A549 (cell line): ENCODE results near the gene LDHAL6B. TPM values are rescaled to one million over a fixed set of nuclear protein-coding genes. Genes with fewer than 3 reads are reported as not detected.

Source experiments
- ATAC-seq, 2 experiments: fragments of 200-7000 bp in 1 of 2; fragments of >200 bp in 1 of 2; cut with Nextera tagmentation in 1 of 2; cut with Tn5 transposase in 1 of 2; 3 replicates each; pipeline versions ENCODE4 v1.8.0 to v1.9.1; 2018 to 2020; ENCODE audit warnings: mild to moderate bottlenecking in 1 of 2, moderate library complexity in 1 of 2
- CTCF ChIA-PET: fragments of 300-600 bp; sonication (Branson Sonifier 250); formaldehyde crosslinking; extraction: SDS; loops from one replicate; lab custom pipeline; 2021; ENCODE audit warnings: antibody characterized with exemption, inconsistent platforms; lab: Yijun Ruan, JAX
- POLR2A ChIA-PET: fragments of 350-600 bp; formaldehyde crosslinking; extraction: SDS; loops from one replicate; lab custom pipeline; 2021; ENCODE audit warnings: antibody characterized with exemption, inconsistent platforms; lab: Yijun Ruan, JAX
- DNase-seq, 2 experiments: peaks; one replicate each; pipeline versions ENCODE4 v3.0.0 to v3.0.0-alpha.2; 2011 to 2016; ENCODE audit warnings: low read depth in 1 of 2, low spot score in 1 of 2
- FAIRE-seq: peaks from 2 replicates; lab custom pipeline; 2011; peaks lifted over from hg19 to GRCh38; lab: Jason Lieb, UNC
- H3K27ac ChIP-seq, 2 experiments: fragments of >200 bp; sonication (Bioruptor Twin); formaldehyde crosslinking; 3 replicates each; pipeline ENCODE4 v1.5.1; 2016 to 2017
- H3K4me1 ChIP-seq: fragments of >200 bp; sonication (Bioruptor Twin); formaldehyde crosslinking; 3 replicates; pipeline ENCODE4 v1.6.1; 2016
- H3K4me2 ChIP-seq: fragments of >200 bp; sonication (Bioruptor Twin); formaldehyde crosslinking; 3 replicates; pipeline ENCODE4 v1.6.1; 2016
- H3K4me3 ChIP-seq: fragments of >200 bp; sonication (Bioruptor Twin); formaldehyde crosslinking; 3 replicates; pipeline ENCODE4 v1.5.1; 2016
- H3K9me3 ChIP-seq: fragments of >200 bp; sonication (Bioruptor Twin); formaldehyde crosslinking; 3 replicates; pipeline ENCODE4 v1.6.1; 2016
- BHLHE40 ChIP-seq: IDR thresholded peaks from 2 replicates; pipeline ENCODE4 v1.6.1; 2012; ENCODE audit warnings: low read depth, low read length, inconsistent platforms
- CBX2 ChIP-seq: fragments of 200-600 bp; sonication (generic); IDR thresholded peaks from 2 replicates; pipeline ENCODE4 v1.6.1; 2016; ENCODE audit warnings: low read depth, mild to moderate bottlenecking, borderline replicate concordance
- CEBPB ChIP-seq, 2 experiments: fragments of >200 bp in 1 of 2; sonication (Bioruptor Twin) in 1 of 2; formaldehyde crosslinking in 1 of 2; IDR thresholded peaks; 2 replicates each; pipeline ENCODE4 v1.6.1; 2012 to 2016
- EHMT2 ChIP-seq: fragments of 200-600 bp; sonication (generic); IDR thresholded peaks from 2 replicates; pipeline ENCODE4 v1.6.1; 2016; ENCODE audit warnings: antibody characterized with exemption, low read depth, mild to moderate bottlenecking, moderate library complexity
- ESRRA ChIP-seq: fragments of 150-350 bp; IDR thresholded peaks from 2 replicates; pipeline ENCODE4 v1.6.1; 2014; ENCODE audit warnings: mild to moderate bottlenecking, low read length, borderline replicate concordance
- FOSB ChIP-seq: fragments of 250-450 bp; sonication (Bioruptor Pico); IDR thresholded peaks from 2 replicates; pipeline ENCODE4 v1.5.0; 2020; ENCODE audit warnings: mild to moderate bottlenecking, moderate library complexity
- FOSL2 ChIP-seq, 2 experiments: fragments of 450-650 bp in 1 of 2; fragments of >200 bp in 1 of 2; sonication (Bioruptor Twin) in 1 of 2; formaldehyde crosslinking; IDR thresholded peaks; 2 replicates each; pipeline versions ENCODE4 v1.5.0 to v1.6.1; 2016 to 2020; ENCODE audit warnings: mild to moderate bottlenecking in 1 of 2, moderate library complexity in 1 of 2
- HOXB13 ChIP-seq: fragments of 250-450 bp; sonication (Bioruptor Pico); IDR thresholded peaks from 2 replicates; pipeline ENCODE4 v1.5.0; 2020; ENCODE audit warnings: low read depth, mild to moderate bottlenecking, moderate library complexity
- HOXB5 ChIP-seq: fragments of 250-450 bp; sonication (Bioruptor Pico); IDR thresholded peaks from 2 replicates; pipeline ENCODE4 v1.5.0; 2020; ENCODE audit warnings: mild to moderate bottlenecking, moderate library complexity
- KDM1A ChIP-seq: fragments of 200-600 bp; sonication (generic); IDR thresholded peaks from 2 replicates; pipeline ENCODE4 v1.6.1; 2016; ENCODE audit warnings: low read depth, mild to moderate bottlenecking
- MYC ChIP-seq: IDR thresholded peaks from 2 replicates; pipeline ENCODE4 v1.6.1; 2012; ENCODE audit warnings: mild to moderate bottlenecking, inconsistent platforms, low read length, improper control_type of control experiment, borderline replicate concordance
- NPAS2 ChIP-seq: fragments of 250-450 bp; sonication (Bioruptor Pico); IDR thresholded peaks from 2 replicates; pipeline ENCODE4 v1.8.0; 2022; ENCODE audit warnings: mild to moderate bottlenecking, moderate library complexity, borderline replicate concordance
- PHF8 ChIP-seq: fragments of 200-600 bp; sonication (generic); IDR thresholded peaks from 2 replicates; pipeline ENCODE4 v1.6.1; 2016; ENCODE audit warnings: low read depth, mild to moderate bottlenecking, antibody characterized with exemption, moderate library complexity, borderline replicate concordance
- POLR2AphosphoS2 ChIP-seq: conservative IDR thresholded peaks from 2 replicates; pipeline ENCODE4 v1.6.1; 2012; ENCODE audit warnings: low read length, improper control_type of control experiment, inconsistent platforms
- WGBS: methylation state at CpG from one replicate; pipeline ENCODE4 v1.1.6; 2017; ENCODE audit errors: missing lambda C conversion rate; 5-methylcytosine and 5-hydroxymethylcytosine counted together
- polyA plus RNA-seq, 4 experiments: library from polyadenylated mRNA; depleted of rRNA in 3 of 4; stranded (reverse); fragments of >200 nt; fragmentation: RNase III in 1 of 4; extraction: RNeasy Plus Mini Kit Qiagen cat#74134 plus additional on column Dnase treatment in 1 of 4; gene quantifications; 2 replicates in 3 of 4; 3 replicates in 1 of 4; pipeline ENCODE4 v1.2.3, GENCODE V29; 2011 to 2017
- TF ChIP-seq, protein P1 (sequence below): fragments of 150-350 bp; IDR thresholded peaks from 2 replicates; pipeline ENCODE4 v1.6.1; 2014; ENCODE audit warnings: low read depth, mild to moderate bottlenecking, low read length
- TF ChIP-seq, protein P2 (sequence below): fragments of 250-450 bp; sonication (Bioruptor Pico); IDR thresholded peaks from 2 replicates; pipeline ENCODE4 v1.5.0; 2021; ENCODE audit warnings: mild to moderate bottlenecking, moderate library complexity, borderline replicate concordance
- TF ChIP-seq, protein P3 (sequence below): fragments of 200-600 bp; sonication (generic); IDR thresholded peaks from 2 replicates; pipeline ENCODE4 v1.6.1; 2016; ENCODE audit warnings: antibody characterized with exemption, mild to moderate bottlenecking, moderate library complexity
- TF ChIP-seq, protein P4 (sequence below): fragments of >200 bp; sonication (Bioruptor Twin); formaldehyde crosslinking; IDR thresholded peaks from 3 replicates; pipeline ENCODE4 v1.6.1; 2016
- TF ChIP-seq, protein P5 (sequence below): IDR thresholded peaks from 2 replicates; pipeline ENCODE4 v1.6.1; 2012

Gene LDHAL6B
- polyA plus RNA-seq, 2 of the 4 experiments (the other 2 are of a cell fraction), result not detected

DNA sequence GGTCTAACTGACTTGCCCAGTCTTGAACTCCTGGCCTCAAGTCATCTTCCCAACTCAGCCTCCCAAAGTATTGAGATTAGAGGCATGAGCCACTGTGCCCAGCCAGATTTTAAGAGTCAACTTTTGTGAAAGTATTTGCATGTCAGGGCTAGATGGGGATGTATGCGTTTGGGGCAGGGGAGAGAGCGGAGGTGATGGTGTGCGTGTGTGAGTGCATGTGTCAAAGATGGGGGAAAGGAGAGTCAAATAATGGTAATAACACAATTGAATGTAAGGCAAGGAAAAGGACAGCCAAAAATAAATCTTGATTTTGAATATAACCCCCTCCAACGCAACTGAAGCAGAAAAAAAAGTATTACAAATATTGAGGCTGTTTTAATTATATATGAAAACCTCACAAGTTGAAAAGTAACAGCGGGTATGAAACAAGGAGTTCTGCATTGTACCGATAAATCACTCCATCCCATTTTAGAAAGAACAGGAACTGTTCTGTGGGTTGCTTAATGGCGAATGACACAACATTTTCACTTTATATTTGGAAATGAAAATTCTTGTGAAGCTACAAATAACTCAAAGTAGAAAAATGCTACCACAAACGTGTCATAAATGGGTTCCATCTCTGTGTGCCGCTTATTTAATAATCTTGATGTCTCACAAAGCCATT is 29.9 kb upstream of the LDHAL6B start:
- Histone ChIP-seq H3K4me2 (no peak overlapping the region), H3K9me3 (peaks cover 5% of the 10 kb centered on the region), H3K4me3 (no peak overlapping the region), H3K4me1 (peaks cover 28% of the 10 kb centered on the region), H3K27ac (peak overlapping the region; percentile 63 to 74; a peak in 5 of 6 replicates)
- 90% methylated on average over 9 of the region's 9 CpGs for WGBS
- POLR2A ChIA-PET, result interaction anchor here (0.6 kb wide), 1 partner anchor 16 kb away, joined by 4 read pairs; no protein-coding TSS in a partner anchor
- DNase-seq, result no peak
- CTCF ChIA-PET, result interaction anchor here (0.7 to 2.2 kb wide), 5 partner anchors 10 to 324 kb away, joined by 3 to 13 read pairs (median 4); no protein-coding TSS in a partner anchor
- FAIRE-seq, result no peak
- TF ChIP-seq, protein P1, sequence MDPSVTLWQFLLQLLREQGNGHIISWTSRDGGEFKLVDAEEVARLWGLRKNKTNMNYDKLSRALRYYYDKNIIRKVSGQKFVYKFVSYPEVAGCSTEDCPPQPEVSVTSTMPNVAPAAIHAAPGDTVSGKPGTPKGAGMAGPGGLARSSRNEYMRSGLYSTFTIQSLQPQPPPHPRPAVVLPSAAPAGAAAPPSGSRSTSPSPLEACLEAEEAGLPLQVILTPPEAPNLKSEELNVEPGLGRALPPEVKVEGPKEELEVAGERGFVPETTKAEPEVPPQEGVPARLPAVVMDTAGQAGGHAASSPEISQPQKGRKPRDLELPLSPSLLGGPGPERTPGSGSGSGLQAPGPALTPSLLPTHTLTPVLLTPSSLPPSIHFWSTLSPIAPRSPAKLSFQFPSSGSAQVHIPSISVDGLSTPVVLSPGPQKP, result no peak
- TF ChIP-seq HOXB13 (CRISPR knock-in tag), result no peak
- no peak for ATAC-seq

DNA sequence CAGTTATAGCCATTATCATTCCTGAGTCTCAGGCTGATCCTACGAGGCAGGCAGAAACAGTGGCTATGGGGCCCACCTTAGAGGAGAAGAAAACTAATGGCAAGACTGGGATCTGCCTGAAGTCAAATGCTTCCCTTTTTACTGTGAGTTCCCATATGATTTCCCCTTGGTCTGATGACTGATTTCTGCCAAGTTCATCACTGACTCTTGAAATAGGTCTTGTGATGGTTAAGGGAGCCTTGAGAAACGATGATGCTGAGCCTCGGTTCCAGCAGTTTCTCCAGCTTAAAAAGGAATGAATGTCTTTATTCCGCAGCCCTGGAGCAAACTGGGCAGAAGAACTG is 29.4 kb upstream of the LDHAL6B start:
- no peak overlapping the region for H3K4me2 ChIP-seq
- no peak for DNase-seq
- no peak for TF ChIP-seq FOSB (CRISPR knock-in tag)
- no peak for TF ChIP-seq NPAS2 (CRISPR knock-in tag)
- no peak for TF ChIP-seq PHF8
- TF ChIP-seq BHLHE40, result no peak
- no peak for TF ChIP-seq CBX2
- TF ChIP-seq, protein P2, sequence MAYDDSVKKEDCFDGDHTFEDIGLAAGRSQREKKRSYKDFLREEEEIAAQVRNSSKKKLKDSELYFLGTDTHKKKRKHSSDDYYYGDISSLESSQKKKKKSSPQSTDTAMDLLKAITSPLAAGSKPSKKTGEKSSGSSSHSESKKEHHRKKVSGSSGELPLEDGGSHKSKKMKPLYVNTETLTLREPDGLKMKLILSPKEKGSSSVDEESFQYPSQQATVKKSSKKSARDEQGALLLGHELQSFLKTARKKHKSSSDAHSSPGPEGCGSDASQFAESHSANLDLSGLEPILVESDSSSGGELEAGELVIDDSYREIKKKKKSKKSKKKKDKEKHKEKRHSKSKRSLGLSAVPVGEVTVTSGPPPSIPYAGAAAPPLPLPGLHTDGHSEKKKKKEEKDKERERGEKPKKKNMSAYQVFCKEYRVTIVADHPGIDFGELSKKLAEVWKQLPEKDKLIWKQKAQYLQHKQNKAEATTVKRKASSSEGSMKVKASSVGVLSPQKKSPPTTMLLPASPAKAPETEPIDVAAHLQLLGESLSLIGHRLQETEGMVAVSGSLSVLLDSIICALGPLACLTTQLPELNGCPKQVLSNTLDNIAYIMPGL (CRISPR knock-in tag), result no peak
- TF ChIP-seq EHMT2, result no peak
- TF ChIP-seq CEBPB (IDR thresholded peaks at IDR 0.05), result no peak
- TF ChIP-seq, protein P3, sequence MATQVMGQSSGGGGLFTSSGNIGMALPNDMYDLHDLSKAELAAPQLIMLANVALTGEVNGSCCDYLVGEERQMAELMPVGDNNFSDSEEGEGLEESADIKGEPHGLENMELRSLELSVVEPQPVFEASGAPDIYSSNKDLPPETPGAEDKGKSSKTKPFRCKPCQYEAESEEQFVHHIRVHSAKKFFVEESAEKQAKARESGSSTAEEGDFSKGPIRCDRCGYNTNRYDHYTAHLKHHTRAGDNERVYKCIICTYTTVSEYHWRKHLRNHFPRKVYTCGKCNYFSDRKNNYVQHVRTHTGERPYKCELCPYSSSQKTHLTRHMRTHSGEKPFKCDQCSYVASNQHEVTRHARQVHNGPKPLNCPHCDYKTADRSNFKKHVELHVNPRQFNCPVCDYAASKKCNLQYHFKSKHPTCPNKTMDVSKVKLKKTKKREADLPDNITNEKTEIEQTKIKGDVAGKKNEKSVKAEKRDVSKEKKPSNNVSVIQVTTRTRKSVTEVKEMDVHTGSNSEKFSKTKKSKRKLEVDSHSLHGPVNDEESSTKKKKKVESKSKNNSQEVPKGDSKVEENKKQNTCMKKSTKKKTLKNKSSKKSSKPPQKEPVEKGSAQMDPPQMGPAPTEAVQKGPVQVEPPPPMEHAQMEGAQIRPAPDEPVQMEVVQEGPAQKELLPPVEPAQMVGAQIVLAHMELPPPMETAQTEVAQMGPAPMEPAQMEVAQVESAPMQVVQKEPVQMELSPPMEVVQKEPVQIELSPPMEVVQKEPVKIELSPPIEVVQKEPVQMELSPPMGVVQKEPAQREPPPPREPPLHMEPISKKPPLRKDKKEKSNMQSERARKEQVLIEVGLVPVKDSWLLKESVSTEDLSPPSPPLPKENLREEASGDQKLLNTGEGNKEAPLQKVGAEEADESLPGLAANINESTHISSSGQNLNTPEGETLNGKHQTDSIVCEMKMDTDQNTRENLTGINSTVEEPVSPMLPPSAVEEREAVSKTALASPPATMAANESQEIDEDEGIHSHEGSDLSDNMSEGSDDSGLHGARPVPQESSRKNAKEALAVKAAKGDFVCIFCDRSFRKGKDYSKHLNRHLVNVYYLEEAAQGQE, result no peak
- TF ChIP-seq KDM1A, result no peak
- TF ChIP-seq, protein P4, sequence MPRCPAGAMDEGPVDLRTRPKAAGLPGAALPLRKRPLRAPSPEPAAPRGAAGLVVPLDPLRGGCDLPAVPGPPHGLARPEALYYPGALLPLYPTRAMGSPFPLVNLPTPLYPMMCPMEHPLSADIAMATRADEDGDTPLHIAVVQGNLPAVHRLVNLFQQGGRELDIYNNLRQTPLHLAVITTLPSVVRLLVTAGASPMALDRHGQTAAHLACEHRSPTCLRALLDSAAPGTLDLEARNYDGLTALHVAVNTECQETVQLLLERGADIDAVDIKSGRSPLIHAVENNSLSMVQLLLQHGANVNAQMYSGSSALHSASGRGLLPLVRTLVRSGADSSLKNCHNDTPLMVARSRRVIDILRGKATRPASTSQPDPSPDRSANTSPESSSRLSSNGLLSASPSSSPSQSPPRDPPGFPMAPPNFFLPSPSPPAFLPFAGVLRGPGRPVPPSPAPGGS, result no peak
- no peak for TF ChIP-seq ESRRA
- TF ChIP-seq, protein P5, sequence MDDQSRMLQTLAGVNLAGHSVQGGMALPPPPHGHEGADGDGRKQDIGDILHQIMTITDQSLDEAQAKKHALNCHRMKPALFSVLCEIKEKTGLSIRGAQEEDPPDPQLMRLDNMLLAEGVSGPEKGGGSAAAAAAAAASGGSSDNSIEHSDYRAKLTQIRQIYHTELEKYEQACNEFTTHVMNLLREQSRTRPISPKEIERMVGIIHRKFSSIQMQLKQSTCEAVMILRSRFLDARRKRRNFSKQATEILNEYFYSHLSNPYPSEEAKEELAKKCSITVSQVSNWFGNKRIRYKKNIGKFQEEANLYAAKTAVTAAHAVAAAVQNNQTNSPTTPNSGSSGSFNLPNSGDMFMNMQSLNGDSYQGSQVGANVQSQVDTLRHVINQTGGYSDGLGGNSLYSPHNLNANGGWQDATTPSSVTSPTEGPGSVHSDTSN, result no peak
- no peak for TF ChIP-seq HOXB5 (CRISPR knock-in tag)
- TF ChIP-seq POLR2AphosphoS2, result no peak
- TF ChIP-seq MYC, result no peak
- TF ChIP-seq FOSL2 (IDR thresholded peaks at IDR 0.05), result no peak
- TF ChIP-seq FOSL2 (CRISPR knock-in tag; IDR thresholded peaks at IDR 0.05), result no peak
- TF ChIP-seq, all 56 proteins: peak for 0
- ChIA-PET POLR2A (no interaction called here), CTCF (interaction anchor here (1.0 to 2.0 kb wide), 4 partner anchors 9 to 198 kb away, joined by 3 to 6 read pairs (median 4); no protein-coding TSS in a partner anchor)
- Histone ChIP-seq H3K9me3 (peaks cover 10% of the 10 kb centered on the region), H3K4me3 (no peak overlapping the region), H3K4me1 (peaks cover 28% of the 10 kb centered on the region), H3K27ac (peak overlapping the region in 1 of 2 experiments; percentile 45; a peak in 3 of 6 replicates)
- FAIRE-seq (no peak), ATAC-seq (no peak)
- 91% methylated on average over 4 of the region's 4 CpGs for WGBS
